Activated B cell treated with CpG ODN at 0.5 μM for 24 hours (primary cell): ENCODE data around the gene CATSPER1. TPM values are rescaled to one million over a fixed set of nuclear protein-coding genes. Genes with fewer than 3 reads are reported as not detected.

ENCODE experiments used
- ATAC-seq: fragments of 200-7000 bp; cut with Tn5 transposase; one replicate; pipeline ENCODE4 v1.10.0; 2021; ENCODE audit warnings: low read depth, mild to moderate bottlenecking, moderate library complexity
- CTCF ChIA-PET: fragments of 350-600 bp; sonication (Branson Sonifier 250); formaldehyde crosslinking; loops from one replicate; lab custom pipeline; 2021; ENCODE audit warnings: antibody characterized with exemption; lab: Charles Lee
- POLR2A ChIA-PET: fragments of 350-600 bp; sonication (Branson Sonifier 250); formaldehyde crosslinking; loops from one replicate; lab custom pipeline; 2021; ENCODE audit warnings: antibody characterized with exemption; lab: Charles Lee
- DNase-seq: peaks from one replicate; pipeline ENCODE4 v3.0.0; 2022
- H3K27ac Mint-ChIP-seq: one replicate; pipeline ENCODE4 v1.8.0; 2020; ENCODE audit warnings: mixed read lengths
- H3K27me3 Mint-ChIP-seq: one replicate; pipeline ENCODE4 v1.8.0; 2021; ENCODE audit warnings: mixed read lengths
- H3K36me3 Mint-ChIP-seq: one replicate; pipeline ENCODE4 v1.8.0; 2021; ENCODE audit warnings: low read depth, mixed read lengths
- H3K4me1 Mint-ChIP-seq: one replicate; pipeline ENCODE4 v1.8.0; 2021; ENCODE audit warnings: mixed read lengths
- H3K4me3 Mint-ChIP-seq: one replicate; pipeline ENCODE4 v1.8.0; 2020; ENCODE audit warnings: mild to moderate bottlenecking, mixed read lengths
- H3K9me3 Mint-ChIP-seq: one replicate; pipeline ENCODE4 v1.8.0; 2020; ENCODE audit warnings: mixed read lengths
- intact Hi-C: fragments of 100-400 bp; cut with micrococcal nuclease; formaldehyde crosslinking; loops from one replicate; pipeline ENCODE4 v1.15.1; 2024
- total RNA-seq: library from RNA; stranded (reverse); gene quantifications from 2 replicates; pipeline ENCODE4 v1.2.3, GENCODE V29; 2022
- TF ChIP-seq, protein P1 (sequence below): fragments of 200-600 bp; IDR thresholded peaks from one replicate; pipeline ENCODE4 v1.8.0; 2022; ENCODE audit warnings: antibody characterized with exemption, mild to moderate bottlenecking

The CATSPER1 gene
- total RNA-seq, 1 donor from 2014 or later, result not detected

- peak; percentile 59 for DNase-seq
- Mint-ChIP-seq H3K4me3 (peak overlapping the region; percentile 92), H3K27ac (peak overlapping the region; percentile 95), H3K9me3 (no peaks in the 10 kb centered on the region), H3K36me3 (peaks cover 74% of the 10 kb centered on the region), H3K4me1 (peaks cover 56% of the 10 kb centered on the region), H3K27me3 (no peaks in the 10 kb centered on the region)
- CTCF ChIA-PET, result interaction anchor here (0.6 to 3.2 kb wide), 23 partner anchors 8 to 184 kb away, joined by 3 to 59 read pairs (median 5); partner anchors contain the start of gene SF3B2
- POLR2A ChIA-PET, result interaction anchor here (0.7 to 6.8 kb wide), 7 partner anchors 10 to 62 kb away, joined by 3 to 59 read pairs (median 11); partner anchors contain the start of gene SF3B2
- TF ChIP-seq, protein P1, sequence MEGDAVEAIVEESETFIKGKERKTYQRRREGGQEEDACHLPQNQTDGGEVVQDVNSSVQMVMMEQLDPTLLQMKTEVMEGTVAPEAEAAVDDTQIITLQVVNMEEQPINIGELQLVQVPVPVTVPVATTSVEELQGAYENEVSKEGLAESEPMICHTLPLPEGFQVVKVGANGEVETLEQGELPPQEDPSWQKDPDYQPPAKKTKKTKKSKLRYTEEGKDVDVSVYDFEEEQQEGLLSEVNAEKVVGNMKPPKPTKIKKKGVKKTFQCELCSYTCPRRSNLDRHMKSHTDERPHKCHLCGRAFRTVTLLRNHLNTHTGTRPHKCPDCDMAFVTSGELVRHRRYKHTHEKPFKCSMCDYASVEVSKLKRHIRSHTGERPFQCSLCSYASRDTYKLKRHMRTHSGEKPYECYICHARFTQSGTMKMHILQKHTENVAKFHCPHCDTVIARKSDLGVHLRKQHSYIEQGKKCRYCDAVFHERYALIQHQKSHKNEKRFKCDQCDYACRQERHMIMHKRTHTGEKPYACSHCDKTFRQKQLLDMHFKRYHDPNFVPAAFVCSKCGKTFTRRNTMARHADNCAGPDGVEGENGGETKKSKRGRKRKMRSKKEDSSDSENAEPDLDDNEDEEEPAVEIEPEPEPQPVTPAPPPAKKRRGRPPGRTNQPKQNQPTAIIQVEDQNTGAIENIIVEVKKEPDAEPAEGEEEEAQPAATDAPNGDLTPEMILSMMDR, result no peak
- intact Hi-C loops, result loop anchor here (1.0 to 2.0 kb wide), 3 partner anchors 23 to 153 kb away; no protein-coding TSS in a partner anchor
- peak; percentile 13 for ATAC-seq
Measured at GRCh38 chr11:66068154-66068821, 42.0 kb upstream of the CATSPER1 start.

- ATAC-seq (no peak), DNase-seq (no peak)
- Mint-ChIP-seq H3K4me3 (no peak overlapping the region), H3K27ac (peak overlapping the region; percentile 95), H3K36me3 (peaks cover 75% of the 10 kb centered on the region), H3K4me1 (peaks cover 50% of the 10 kb centered on the region), H3K9me3 (no peaks in the 10 kb centered on the region), H3K27me3 (no peaks in the 10 kb centered on the region)
- intact Hi-C loops, result loop anchor here (1.0 to 2.0 kb wide), 3 partner anchors 22 to 154 kb away; no protein-coding TSS in a partner anchor
- TF ChIP-seq, protein P1, result no peak
- ChIA-PET CTCF (interaction anchor here (0.6 to 3.2 kb wide), 16 partner anchors 8 to 183 kb away, joined by 3 to 59 read pairs (median 6); partner anchors contain the start of gene SF3B2), POLR2A (interaction anchor here (5.2 to 6.8 kb wide), 3 partner anchors 13 to 59 kb away, joined by 44 to 59 read pairs (median 46); partner anchors contain the start of gene SF3B2)
Measured at GRCh38 chr11:66067640-66068039, 41.4 kb upstream of the CATSPER1 start.

DNA sequence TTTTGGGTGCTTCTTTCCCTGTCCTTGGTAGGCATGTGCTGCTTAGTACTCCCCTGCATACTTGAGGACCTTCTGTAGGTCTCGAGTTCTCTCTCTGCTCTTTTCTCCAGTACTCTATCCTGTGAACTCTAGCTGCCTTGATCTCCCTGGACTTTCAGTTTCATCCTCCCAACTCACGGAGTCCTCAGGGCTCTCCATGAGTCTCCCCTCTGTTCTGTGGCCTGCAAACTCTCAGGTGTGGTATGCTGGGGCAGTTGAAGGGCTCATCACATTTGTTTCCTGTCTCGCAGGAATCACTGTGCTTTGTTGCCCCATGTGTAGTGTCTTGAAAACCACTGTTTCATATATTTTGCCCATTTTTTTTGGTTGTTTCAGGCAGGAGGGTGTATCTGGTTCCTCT lies 40.5 kb upstream of the CATSPER1 start:
- H3K27me3 Mint-ChIP-seq, result no peaks in the 10 kb centered on the region
- CTCF ChIA-PET, result interaction anchor here (1.1 to 3.2 kb wide), 5 partner anchors 60 to 182 kb away, joined by 3 to 59 read pairs (median 6); no protein-coding TSS in a partner anchor

GRCh38 chr11:66064571-66064970 lies 38.3 kb upstream of the CATSPER1 start:
- DNase-seq (no peak), ATAC-seq (no peak)
- Mint-ChIP-seq H3K27ac (no peak overlapping the region), H3K27me3 (no peaks in the 10 kb centered on the region), H3K36me3 (peaks cover 91% of the 10 kb centered on the region), H3K9me3 (no peaks in the 10 kb centered on the region), H3K4me1 (peaks cover 49% of the 10 kb centered on the region), H3K4me3 (no peak overlapping the region)
- POLR2A ChIA-PET, result no interaction called here
- CTCF ChIA-PET, result interaction anchor here (1.0 to 2.4 kb wide), 3 partner anchors 19 to 71 kb away, joined by 3 to 9 read pairs (median 5); no protein-coding TSS in a partner anchor
- TF ChIP-seq, protein P1, result no peak
- intact Hi-C loops, result no loop called here

More for the DNA sequence above, 40.5 kb upstream of the CATSPER1 start:
- peak overlapping the region; percentile 51 for H3K27ac Mint-ChIP-seq
- no peak for DNase-seq
- peaks cover 73% of the 10 kb centered on the region for H3K36me3 Mint-ChIP-seq
- H3K4me1 Mint-ChIP-seq, result peaks cover 41% of the 10 kb centered on the region
- TF ChIP-seq, protein P1, result no peak
- H3K9me3 Mint-ChIP-seq, result no peaks in the 10 kb centered on the region
- no peak for ATAC-seq
- POLR2A ChIA-PET, result interaction anchor here (6.0 to 6.8 kb wide), 2 partner anchors 14 to 60 kb away, joined by 44 to 46 read pairs; partner anchors contain the start of gene SF3B2
- H3K4me3 Mint-ChIP-seq, result no peak overlapping the region
- intact Hi-C loops, result no loop called here

GRCh38 chr11:66063900-66064299 lies 37.6 kb upstream of the CATSPER1 start:
- peak overlapping the region; percentile 8 for H3K27ac Mint-ChIP-seq
- DNase-seq (no peak), ATAC-seq (no peak)
- TF ChIP-seq, protein P1, result no peak
- no peaks in the 10 kb centered on the region for H3K27me3 Mint-ChIP-seq
- intact Hi-C loops, result no loop called here
- H3K36me3 Mint-ChIP-seq, result peaks cover 93% of the 10 kb centered on the region
- POLR2A ChIA-PET, result interaction anchor here (2.0 kb wide), 1 partner anchor 12 kb away, joined by 8 read pairs; the partner anchor contains the start of gene SF3B2
- no peaks in the 10 kb centered on the region for H3K9me3 Mint-ChIP-seq
- CTCF ChIA-PET, result interaction anchor here (1.4 to 2.4 kb wide), 2 partner anchors 19 to 71 kb away, joined by 3 to 9 read pairs; no protein-coding TSS in a partner anchor
- peaks cover 42% of the 10 kb centered on the region for H3K4me1 Mint-ChIP-seq
- H3K4me3 Mint-ChIP-seq, result no peak overlapping the region
